ENCODE data around the gene NUTM1.

NUTM1 gene, protein sequence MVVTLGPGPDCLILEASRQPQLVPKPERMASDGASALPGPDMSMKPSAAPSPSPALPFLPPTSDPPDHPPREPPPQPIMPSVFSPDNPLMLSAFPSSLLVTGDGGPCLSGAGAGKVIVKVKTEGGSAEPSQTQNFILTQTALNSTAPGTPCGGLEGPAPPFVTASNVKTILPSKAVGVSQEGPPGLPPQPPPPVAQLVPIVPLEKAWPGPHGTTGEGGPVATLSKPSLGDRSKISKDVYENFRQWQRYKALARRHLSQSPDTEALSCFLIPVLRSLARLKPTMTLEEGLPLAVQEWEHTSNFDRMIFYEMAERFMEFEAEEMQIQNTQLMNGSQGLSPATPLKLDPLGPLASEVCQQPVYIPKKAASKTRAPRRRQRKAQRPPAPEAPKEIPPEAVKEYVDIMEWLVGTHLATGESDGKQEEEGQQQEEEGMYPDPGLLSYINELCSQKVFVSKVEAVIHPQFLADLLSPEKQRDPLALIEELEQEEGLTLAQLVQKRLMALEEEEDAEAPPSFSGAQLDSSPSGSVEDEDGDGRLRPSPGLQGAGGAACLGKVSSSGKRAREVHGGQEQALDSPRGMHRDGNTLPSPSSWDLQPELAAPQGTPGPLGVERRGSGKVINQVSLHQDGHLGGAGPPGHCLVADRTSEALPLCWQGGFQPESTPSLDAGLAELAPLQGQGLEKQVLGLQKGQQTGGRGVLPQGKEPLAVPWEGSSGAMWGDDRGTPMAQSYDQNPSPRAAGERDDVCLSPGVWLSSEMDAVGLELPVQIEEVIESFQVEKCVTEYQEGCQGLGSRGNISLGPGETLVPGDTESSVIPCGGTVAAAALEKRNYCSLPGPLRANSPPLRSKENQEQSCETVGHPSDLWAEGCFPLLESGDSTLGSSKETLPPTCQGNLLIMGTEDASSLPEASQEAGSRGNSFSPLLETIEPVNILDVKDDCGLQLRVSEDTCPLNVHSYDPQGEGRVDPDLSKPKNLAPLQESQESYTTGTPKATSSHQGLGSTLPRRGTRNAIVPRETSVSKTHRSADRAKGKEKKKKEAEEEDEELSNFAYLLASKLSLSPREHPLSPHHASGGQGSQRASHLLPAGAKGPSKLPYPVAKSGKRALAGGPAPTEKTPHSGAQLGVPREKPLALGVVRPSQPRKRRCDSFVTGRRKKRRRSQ

DNA sequence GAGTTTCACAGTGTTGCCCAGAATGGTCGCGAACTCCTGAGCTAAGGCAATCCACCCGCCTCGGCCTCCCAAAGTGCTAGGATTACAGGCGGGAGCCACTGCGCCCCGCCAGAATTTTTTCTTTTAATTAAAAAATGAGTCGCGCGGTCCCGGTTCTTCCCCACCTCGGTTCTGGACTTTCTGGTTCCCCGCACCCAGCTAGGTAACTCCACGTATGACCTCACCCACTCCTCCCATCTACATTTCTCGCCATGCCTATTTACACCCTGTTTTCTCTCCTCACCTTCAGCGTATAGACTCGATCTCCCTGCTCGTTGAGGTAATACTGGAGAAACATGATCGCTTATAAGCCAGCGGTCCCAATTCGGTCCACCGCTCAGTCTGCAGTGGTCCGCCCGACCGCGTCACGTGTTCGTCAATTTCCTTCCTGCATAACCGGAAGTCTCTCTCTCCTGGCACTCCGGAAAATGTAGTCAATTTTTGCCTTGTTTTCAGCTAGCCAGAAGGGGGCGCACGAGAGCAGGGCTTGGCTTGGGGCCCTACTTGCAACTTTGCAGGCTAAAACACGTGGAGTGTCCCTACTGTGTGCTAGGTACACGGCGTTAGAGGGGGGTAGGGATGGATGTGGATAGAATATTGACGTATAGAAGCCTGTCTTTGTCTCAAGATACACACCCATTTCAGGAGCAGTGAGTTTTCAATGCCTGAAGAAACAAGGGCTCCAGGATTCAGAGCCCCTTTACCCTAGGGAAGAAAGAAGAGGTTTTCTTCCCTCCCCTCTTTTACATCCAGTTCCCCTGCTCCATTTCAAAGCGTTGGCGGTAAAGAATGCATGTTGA, at the start of gene NUTM1, which contains the start of gene NOP10:
NUTM1 (plus strand) TSS at position 579 of the 839 bp plus-strand sequence. CDS start 382 bp downstream, outside the sequence.
NOP10 (minus strand) TSS at position 400 of the 839 bp plus-strand sequence; CDS start at position 337, 63 bp downstream.
- peak within 1 kb of the TSS; percentile 83 for H3K27ac Mint-ChIP-seq
- no peaks in the 10 kb centered on the region for H3K27me3 Mint-ChIP-seq (ENCODE audit: low read depth)
- no peak within 1 kb of the TSS for H3K4me3 Mint-ChIP-seq
- peaks cover 19% of the 10 kb centered on the region for H3K4me1 Mint-ChIP-seq (ENCODE audit: low read depth)
- no peaks in the 10 kb centered on the region for H3K9me3 Mint-ChIP-seq
- H3K36me3 Mint-ChIP-seq (ENCODE audit: low read depth) = peaks cover 27% of the 10 kb centered on the region

DNA sequence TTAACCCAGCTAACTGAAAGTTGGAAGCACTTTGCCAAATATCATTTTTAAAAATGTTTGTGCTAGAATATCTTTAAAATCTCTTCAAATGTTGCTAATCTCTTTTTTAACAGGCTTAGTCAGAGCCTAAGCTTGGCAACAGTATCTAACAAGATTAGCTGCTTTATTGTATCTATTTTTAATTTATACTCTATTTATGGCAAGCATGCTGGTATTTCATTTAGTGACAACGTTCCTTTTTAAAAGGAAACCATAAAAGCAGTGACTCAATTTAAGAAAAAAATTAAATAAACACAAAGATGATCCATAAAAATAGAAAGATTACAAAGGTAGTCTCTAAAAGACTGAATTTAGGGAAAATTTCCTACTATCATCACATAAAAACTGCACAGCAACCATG, 46.1 kb upstream of the NUTM1 start:
- no peak overlapping the region for H3K4me3 Mint-ChIP-seq
- H3K27me3 Mint-ChIP-seq (ENCODE audit: low read depth) = no peaks in the 10 kb centered on the region
- no peaks in the 10 kb centered on the region for H3K9me3 Mint-ChIP-seq
- H3K27ac Mint-ChIP-seq = no peak overlapping the region
- peaks cover 5% of the 10 kb centered on the region for H3K36me3 Mint-ChIP-seq (ENCODE audit: low read depth)
- peaks cover 3% of the 10 kb centered on the region for H3K4me1 Mint-ChIP-seq (ENCODE audit: low read depth)

DNA sequence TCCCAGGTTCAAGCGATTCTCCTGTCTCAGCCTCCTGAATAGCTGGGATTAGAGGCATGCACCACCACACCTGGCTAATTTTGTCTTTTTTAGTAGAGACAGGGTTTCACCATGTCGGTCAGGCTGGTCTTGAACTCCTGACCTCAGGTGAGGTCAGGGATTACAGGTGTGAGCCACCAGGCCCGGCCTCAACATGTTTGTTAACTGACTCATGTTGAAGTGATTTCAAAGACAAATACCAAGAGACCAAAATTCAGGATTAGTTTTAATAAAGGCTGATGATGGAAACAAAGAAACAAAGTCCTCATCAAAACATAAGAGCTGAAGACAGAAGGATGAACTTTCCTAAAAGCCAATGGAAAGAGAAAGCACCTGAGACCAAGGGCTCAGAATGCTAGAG, 42.1 kb upstream of the NUTM1 start:
- Mint-ChIP-seq H3K4me1 (ENCODE audit: low read depth) (peaks cover 8% of the 10 kb centered on the region), H3K27ac (no peak overlapping the region), H3K4me3 (no peak overlapping the region), H3K36me3 (ENCODE audit: low read depth) (peaks cover 12% of the 10 kb centered on the region), H3K9me3 (no peaks in the 10 kb centered on the region), H3K27me3 (ENCODE audit: low read depth) (no peaks in the 10 kb centered on the region)

DNA sequence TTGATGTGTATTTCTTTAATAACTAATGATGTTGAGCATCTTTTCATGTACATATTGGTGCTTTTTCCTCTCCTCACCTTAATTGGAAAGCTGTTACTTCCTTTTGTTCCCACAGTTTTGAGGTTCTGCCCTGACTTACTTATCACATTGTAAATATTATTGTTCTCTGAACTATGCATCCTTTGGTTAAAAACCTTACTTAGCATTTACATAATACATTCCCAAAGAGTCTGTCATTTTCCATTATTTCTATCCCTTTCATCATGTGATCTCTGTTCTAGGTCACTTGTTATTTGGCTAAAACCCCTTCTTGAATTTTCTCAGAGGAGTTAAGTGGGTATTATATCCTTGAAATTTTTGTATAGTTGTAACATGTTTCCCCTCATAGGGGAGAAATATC, 38.5 kb upstream of the NUTM1 start:
- Mint-ChIP-seq H3K27ac (no peak overlapping the region), H3K36me3 (ENCODE audit: low read depth) (peaks cover 22% of the 10 kb centered on the region), H3K4me1 (ENCODE audit: low read depth) (peaks cover 18% of the 10 kb centered on the region), H3K4me3 (no peak overlapping the region), H3K9me3 (no peaks in the 10 kb centered on the region), H3K27me3 (ENCODE audit: low read depth) (no peaks in the 10 kb centered on the region)

DNA sequence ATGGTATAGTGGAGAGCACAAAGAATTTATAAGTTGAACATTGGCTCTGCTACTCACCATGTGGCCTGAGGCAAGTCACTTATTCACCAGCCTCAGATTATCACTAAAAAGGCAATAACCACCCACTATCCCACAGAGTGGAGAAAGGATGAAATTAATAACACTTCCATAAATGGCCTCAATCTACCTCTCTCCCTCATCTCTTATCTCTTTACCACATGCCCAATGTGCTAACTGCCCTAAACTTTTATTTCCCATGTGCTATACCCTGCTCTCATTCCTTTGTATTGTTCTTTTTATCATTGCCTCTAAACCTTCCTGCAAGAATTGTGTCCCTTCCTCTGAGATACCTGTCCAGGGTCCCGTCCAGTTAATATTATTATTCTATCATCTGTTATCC, 31.6 kb upstream of the NUTM1 start:
- Mint-ChIP-seq H3K9me3 (no peaks in the 10 kb centered on the region), H3K4me1 (ENCODE audit: low read depth) (peaks cover 26% of the 10 kb centered on the region), H3K4me3 (no peak overlapping the region), H3K27me3 (ENCODE audit: low read depth) (no peaks in the 10 kb centered on the region), H3K36me3 (ENCODE audit: low read depth) (peaks cover 29% of the 10 kb centered on the region), H3K27ac (peak overlapping the region; percentile 2)

DNA sequence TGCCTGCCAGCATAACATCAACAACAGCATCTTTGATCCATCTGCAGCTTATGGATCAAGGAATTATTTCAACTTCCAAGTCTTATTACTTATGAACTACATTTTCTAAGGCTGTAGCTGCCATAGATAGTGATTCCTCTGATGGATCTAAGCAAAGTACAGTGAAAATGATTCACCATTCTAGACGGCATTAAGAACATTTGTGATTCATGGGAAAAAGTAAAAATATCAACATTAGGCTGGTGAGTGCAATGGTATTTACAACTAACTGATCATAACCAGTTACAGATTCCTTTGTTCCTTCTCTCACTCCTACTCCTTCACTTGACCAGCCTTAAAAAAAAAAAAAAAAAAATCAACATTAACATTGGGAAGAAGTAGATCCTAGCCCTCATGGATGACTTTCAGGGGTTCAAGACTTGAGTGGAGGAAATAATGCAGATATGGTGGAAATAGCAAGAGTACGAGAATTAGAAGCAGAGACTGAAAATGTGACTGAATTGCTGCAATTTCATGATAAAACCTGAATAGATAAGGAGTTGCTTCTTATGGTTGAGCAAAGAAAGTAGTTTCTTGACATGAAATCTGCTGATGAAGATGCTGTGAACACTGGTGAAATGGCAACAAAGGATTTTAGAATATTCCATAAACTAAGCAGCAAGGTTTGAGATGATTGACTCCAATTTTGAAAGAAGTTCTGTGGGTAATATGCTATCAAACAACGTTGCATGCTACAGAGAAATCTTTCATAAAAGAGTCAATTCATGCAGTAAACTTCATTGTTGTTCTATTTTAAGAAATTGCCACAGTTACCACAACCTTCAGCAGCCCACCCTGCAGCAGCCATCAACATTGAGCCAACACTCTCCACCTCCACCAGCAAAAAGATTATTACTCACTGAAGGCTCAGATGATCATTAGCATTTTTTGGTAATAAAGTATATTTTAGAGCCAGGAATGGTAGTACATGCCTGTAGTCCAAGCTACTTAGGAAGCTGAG, 28.3 kb upstream of the NUTM1 start:
- Mint-ChIP-seq H3K4me3 (no peak overlapping the region), H3K9me3 (no peaks in the 10 kb centered on the region), H3K27me3 (ENCODE audit: low read depth) (no peaks in the 10 kb centered on the region), H3K4me1 (ENCODE audit: low read depth) (peaks cover 34% of the 10 kb centered on the region), H3K36me3 (ENCODE audit: low read depth) (peaks cover 19% of the 10 kb centered on the region), H3K27ac (no peak overlapping the region)

DNA sequence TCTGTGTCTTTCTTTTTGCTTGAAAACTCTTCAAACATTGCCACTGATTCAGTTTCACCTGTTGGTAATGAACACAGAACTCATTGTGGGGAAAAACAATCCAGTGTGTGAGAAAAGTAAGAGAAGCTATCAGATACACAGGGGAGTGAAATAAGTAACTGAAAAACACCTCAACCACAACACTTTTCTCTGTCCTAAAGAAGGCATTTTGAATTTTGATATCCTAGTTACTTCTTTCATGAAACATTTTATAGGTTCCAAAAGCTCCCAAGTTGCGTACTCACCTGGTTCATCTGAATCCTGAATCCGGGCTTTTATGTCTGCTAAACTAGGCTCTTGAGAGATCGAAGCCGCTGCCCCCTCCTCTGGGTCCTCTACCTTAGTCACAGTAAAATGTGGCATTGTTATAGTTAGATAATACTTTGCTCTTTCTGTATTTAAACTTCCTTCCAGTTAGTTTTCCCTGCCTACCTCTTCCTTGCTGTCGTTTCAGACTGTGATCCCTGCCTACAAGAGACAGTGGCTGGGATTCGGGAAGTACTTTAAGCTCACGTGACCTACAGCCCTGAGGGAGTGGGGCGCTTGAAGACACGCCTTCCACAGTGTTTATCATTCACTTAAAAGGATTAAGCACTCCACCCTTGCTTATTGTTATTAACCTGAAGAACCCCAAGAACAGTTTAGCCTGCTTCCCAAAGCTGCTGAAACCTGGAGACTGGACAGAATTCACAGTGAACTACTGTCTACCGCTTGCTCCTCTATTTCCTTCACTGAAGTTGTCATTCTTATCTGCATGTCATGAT, 24.6 kb upstream of the NUTM1 start:
- H3K4me1 Mint-ChIP-seq (ENCODE audit: low read depth) = peaks cover 39% of the 10 kb centered on the region
- H3K36me3 Mint-ChIP-seq (ENCODE audit: low read depth) = peaks cover 15% of the 10 kb centered on the region
- peak overlapping the region; percentile 91 for H3K4me3 Mint-ChIP-seq
- no peaks in the 10 kb centered on the region for H3K27me3 Mint-ChIP-seq (ENCODE audit: low read depth)
- peak overlapping the region; percentile 91 for H3K27ac Mint-ChIP-seq
- H3K9me3 Mint-ChIP-seq = no peaks in the 10 kb centered on the region

DNA sequence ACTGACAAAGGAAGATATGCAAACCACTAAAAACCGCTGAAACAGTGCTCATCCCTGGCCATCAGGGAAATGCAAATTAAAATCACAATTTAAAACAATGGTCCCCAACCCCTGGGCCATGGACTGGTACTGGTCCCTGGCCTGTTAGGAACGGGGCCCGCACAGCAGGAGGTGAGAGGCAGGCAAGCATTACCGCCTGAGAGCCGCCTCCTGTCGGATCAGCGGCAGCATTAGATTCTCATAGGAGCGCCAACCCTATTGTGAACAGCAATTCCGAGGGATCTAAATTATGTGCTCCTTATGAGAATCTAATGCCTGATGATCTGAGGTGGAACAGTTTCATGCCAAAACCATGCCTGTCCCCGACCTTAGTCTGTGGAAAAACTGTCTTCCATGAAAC, 19.9 kb upstream of the NUTM1 start:
- Mint-ChIP-seq H3K9me3 (no peaks in the 10 kb centered on the region), H3K4me1 (ENCODE audit: low read depth) (peaks cover 33% of the 10 kb centered on the region), H3K27ac (no peak overlapping the region), H3K4me3 (no peak overlapping the region), H3K27me3 (ENCODE audit: low read depth) (no peaks in the 10 kb centered on the region), H3K36me3 (ENCODE audit: low read depth) (peaks cover 7% of the 10 kb centered on the region)

DNA sequence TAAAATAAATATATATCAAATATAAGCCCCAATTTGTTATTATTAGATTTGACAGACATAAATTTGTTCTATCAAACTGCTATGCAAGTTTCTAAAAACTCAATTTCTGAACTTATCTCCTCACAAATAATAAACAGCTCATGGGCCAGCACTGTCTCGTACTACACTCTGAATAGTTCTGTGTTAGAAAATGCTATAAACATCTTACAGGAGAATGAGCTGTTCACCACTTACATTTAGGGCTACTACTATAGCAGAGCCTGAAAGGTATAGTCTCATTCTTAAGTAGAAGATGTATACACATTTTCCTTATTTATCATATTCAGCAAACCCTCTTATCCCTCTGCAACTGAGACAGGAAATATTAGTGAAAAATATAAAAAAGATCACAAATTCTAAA, 18.2 kb upstream of the NUTM1 start:
- Mint-ChIP-seq H3K9me3 (no peaks in the 10 kb centered on the region), H3K27ac (no peak overlapping the region), H3K36me3 (ENCODE audit: low read depth) (peaks cover 8% of the 10 kb centered on the region), H3K27me3 (ENCODE audit: low read depth) (no peaks in the 10 kb centered on the region), H3K4me3 (no peak overlapping the region), H3K4me1 (ENCODE audit: low read depth) (peaks cover 37% of the 10 kb centered on the region)

DNA sequence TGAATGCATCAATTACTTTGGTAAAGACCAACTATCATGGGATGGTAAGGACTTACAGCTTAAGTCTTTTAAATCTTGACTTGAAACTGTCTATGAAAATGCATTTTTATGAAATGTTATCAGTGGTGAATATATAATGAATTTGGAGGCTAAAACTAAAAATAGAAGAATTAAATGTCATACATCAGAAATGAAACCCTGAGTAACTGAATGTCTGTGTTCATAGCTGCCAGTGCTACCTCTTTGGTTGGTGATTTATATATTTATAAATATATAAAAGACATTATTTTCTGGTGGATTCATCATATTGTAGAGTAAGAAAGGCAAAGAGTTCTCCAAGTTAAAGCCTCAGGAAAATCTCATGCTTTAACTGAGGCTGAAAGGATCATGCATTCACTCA, 17.7 kb upstream of the NUTM1 start:
- no peaks in the 10 kb centered on the region for H3K27me3 Mint-ChIP-seq (ENCODE audit: low read depth)
- peaks cover 7% of the 10 kb centered on the region for H3K36me3 Mint-ChIP-seq (ENCODE audit: low read depth)
- H3K27ac Mint-ChIP-seq = no peak overlapping the region
- peaks cover 36% of the 10 kb centered on the region for H3K4me1 Mint-ChIP-seq (ENCODE audit: low read depth)
- H3K4me3 Mint-ChIP-seq = no peak overlapping the region
- no peaks in the 10 kb centered on the region for H3K9me3 Mint-ChIP-seq

DNA sequence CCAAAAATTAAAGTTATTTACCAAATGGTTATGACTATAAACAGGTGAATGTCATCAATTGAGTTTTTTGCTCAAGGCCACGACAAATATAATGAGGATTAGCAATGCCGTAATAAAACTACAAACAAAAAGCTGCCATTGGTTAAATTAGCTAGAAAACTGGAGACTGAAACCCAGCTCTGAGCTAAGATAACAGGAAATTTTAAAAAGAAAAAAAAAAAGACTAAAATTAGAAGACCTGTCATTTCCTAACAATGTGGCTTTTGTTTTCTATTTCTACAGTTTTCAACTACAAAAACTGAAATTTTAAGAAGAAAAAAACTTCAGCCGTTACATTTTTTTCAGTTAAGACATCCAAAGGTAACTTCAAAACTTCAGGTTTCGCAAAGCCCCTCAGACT, 15.2 kb upstream of the NUTM1 start:
- Mint-ChIP-seq H3K36me3 (ENCODE audit: low read depth) (peaks cover 7% of the 10 kb centered on the region), H3K9me3 (no peaks in the 10 kb centered on the region), H3K27ac (peak overlapping the region; percentile 76), H3K4me3 (peak overlapping the region; percentile 32), H3K27me3 (ENCODE audit: low read depth) (no peaks in the 10 kb centered on the region), H3K4me1 (ENCODE audit: low read depth) (peaks cover 45% of the 10 kb centered on the region)

DNA sequence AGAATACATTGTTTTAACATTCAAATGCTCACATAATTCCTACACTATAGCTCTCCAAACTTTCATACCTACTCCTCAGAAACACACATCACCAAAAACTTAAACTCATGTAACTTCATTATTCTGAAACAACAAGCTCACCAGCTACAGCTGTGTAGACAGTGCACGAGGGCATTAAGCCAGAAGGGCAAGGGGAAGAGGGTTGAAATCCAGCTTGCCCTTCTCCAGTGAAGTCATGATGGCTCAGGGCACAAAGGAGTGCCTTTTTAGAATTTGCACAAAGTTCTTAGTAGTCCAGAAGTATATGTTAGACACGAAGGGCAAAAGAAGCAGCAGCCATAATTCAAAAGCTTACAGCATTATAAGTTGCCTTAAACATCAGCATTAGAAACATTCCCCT, 14.1 kb upstream of the NUTM1 start:
- peak overlapping the region; percentile 55 for H3K4me3 Mint-ChIP-seq
- H3K9me3 Mint-ChIP-seq = no peaks in the 10 kb centered on the region
- no peaks in the 10 kb centered on the region for H3K27me3 Mint-ChIP-seq (ENCODE audit: low read depth)
- peaks cover 7% of the 10 kb centered on the region for H3K36me3 Mint-ChIP-seq (ENCODE audit: low read depth)
- peaks cover 48% of the 10 kb centered on the region for H3K4me1 Mint-ChIP-seq (ENCODE audit: low read depth)
- H3K27ac Mint-ChIP-seq = peak overlapping the region; percentile 70
